ENCODE data around the gene MAP1LC3B.

The MAP1LC3B gene

DNA sequence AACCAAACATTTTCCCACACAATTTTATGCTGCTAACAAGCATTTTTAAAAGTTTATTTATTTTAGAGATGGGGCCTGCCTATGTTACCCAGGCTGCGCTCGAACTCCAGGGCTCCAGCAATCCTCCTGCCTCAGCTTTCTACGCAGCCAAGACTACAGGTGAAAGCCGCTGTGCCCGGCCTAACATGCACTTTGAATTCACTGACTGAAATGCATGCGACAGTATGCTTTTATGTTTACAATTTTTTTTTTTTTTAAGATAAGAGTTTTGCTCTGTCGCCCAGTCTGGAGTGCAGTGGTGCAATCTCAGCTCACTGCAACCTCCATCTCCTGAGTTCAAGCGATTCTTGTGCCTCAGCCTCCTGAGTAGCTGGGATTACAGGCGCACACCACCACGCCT, 47.8 kb downstream of the MAP1LC3B start:
- no peak for DNase-seq (ENCODE audit: low read depth in 1 of 2, low spot score in 1 of 2)
- TF ChIP-seq, protein P1, sequence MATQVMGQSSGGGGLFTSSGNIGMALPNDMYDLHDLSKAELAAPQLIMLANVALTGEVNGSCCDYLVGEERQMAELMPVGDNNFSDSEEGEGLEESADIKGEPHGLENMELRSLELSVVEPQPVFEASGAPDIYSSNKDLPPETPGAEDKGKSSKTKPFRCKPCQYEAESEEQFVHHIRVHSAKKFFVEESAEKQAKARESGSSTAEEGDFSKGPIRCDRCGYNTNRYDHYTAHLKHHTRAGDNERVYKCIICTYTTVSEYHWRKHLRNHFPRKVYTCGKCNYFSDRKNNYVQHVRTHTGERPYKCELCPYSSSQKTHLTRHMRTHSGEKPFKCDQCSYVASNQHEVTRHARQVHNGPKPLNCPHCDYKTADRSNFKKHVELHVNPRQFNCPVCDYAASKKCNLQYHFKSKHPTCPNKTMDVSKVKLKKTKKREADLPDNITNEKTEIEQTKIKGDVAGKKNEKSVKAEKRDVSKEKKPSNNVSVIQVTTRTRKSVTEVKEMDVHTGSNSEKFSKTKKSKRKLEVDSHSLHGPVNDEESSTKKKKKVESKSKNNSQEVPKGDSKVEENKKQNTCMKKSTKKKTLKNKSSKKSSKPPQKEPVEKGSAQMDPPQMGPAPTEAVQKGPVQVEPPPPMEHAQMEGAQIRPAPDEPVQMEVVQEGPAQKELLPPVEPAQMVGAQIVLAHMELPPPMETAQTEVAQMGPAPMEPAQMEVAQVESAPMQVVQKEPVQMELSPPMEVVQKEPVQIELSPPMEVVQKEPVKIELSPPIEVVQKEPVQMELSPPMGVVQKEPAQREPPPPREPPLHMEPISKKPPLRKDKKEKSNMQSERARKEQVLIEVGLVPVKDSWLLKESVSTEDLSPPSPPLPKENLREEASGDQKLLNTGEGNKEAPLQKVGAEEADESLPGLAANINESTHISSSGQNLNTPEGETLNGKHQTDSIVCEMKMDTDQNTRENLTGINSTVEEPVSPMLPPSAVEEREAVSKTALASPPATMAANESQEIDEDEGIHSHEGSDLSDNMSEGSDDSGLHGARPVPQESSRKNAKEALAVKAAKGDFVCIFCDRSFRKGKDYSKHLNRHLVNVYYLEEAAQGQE (IDR thresholded peaks at IDR 0.05; ENCODE audit: insufficient replicate concordance, low read depth), result no peak
- TF ChIP-seq POLR2AphosphoS5 (IDR thresholded peaks at IDR 0.05; ENCODE audit: low read depth) (no peak), GABPA (IDR thresholded peaks at IDR 0.05; ENCODE audit: low read depth) (no peak), SPI1 (IDR thresholded peaks at IDR 0.05; ENCODE audit: borderline replicate concordance, low read depth) (no peak)
- TF ChIP-seq, protein P2, sequence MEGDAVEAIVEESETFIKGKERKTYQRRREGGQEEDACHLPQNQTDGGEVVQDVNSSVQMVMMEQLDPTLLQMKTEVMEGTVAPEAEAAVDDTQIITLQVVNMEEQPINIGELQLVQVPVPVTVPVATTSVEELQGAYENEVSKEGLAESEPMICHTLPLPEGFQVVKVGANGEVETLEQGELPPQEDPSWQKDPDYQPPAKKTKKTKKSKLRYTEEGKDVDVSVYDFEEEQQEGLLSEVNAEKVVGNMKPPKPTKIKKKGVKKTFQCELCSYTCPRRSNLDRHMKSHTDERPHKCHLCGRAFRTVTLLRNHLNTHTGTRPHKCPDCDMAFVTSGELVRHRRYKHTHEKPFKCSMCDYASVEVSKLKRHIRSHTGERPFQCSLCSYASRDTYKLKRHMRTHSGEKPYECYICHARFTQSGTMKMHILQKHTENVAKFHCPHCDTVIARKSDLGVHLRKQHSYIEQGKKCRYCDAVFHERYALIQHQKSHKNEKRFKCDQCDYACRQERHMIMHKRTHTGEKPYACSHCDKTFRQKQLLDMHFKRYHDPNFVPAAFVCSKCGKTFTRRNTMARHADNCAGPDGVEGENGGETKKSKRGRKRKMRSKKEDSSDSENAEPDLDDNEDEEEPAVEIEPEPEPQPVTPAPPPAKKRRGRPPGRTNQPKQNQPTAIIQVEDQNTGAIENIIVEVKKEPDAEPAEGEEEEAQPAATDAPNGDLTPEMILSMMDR (IDR thresholded peaks at IDR 0.05; ENCODE audit: insufficient read depth, low read length), result no peak
- Histone ChIP-seq H3K27ac (replicated peaks) (no peak overlapping the region), H3K27me3 (ENCODE audit: insufficient read depth, poor library complexity, severe bottlenecking) (no peaks in the 10 kb centered on the region), H3K4me3 (replicated peaks; ENCODE audit: insufficient read depth, low read length) (no peak overlapping the region)

DNA sequence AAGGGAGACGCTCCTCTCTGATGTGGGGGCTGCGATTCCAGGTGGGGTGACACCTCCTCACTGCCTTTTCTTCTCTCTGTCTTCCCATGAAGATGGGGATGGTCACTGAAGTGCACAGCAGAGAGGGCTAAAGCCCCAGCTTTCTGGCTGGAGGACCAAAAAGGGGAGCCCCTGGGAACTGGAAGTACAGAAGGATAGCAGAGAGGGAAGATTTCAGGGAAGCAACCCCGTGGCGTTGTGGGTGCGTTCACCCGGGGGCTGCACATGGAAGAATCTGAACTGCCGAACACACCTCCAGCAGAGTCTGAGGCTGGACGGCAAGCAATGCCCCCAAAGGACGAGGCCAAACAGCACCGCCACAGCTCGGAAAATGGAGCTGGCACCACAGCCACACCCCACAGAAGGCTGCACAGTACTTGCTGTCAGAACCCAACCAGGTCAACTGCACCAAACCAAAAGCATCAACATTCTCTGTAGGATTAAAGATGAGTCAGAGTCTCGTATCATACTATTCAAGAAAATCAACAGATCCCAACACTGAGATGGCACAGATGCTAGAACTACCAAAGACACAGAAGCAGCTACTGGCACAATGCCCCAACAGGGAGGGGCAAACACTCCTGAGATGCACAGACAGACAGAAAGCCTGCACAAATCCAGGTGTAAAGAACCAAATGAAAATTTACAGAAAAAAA, 49.9 kb downstream of the MAP1LC3B start:
- DNase-seq (ENCODE audit: low read depth in 1 of 2, low spot score in 1 of 2), result no peak
- Histone ChIP-seq H3K27me3 (ENCODE audit: insufficient read depth, poor library complexity, severe bottlenecking) (no peaks in the 10 kb centered on the region), H3K4me3 (replicated peaks; ENCODE audit: insufficient read depth, low read length) (no peak overlapping the region), H3K27ac (replicated peaks) (no peak overlapping the region)
- TF ChIP-seq, protein P1 (IDR thresholded peaks at IDR 0.05; ENCODE audit: insufficient replicate concordance, low read depth), result no peak
- TF ChIP-seq, protein P2 (IDR thresholded peaks at IDR 0.05; ENCODE audit: insufficient read depth, low read length), result no peak
- TF ChIP-seq SPI1 (IDR thresholded peaks at IDR 0.05; ENCODE audit: borderline replicate concordance, low read depth) (no peak), POLR2AphosphoS5 (IDR thresholded peaks at IDR 0.05; ENCODE audit: low read depth) (no peak), GABPA (IDR thresholded peaks at IDR 0.05; ENCODE audit: low read depth) (no peak)

DNA sequence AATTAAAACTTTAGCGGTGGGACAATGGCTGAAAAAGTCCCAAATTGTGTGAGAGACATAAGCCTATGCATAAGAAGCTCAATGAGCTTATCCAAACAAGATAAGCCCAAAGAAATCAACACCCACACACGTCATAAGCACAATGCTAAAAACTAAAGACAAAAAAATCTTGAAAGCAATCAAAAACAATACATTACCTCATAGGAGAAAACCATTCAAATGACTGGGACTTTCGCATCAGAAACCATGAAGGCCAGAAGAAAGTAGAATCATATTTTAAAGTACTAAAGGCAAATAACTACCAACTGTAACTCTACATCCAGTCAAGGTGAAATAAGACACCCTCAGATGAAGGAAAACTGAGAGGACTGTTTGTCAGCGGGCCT, 50.4 kb downstream of the MAP1LC3B start:
- no peak for TF ChIP-seq POLR2AphosphoS5 (IDR thresholded peaks at IDR 0.05; ENCODE audit: low read depth)
- TF ChIP-seq, protein P2 (IDR thresholded peaks at IDR 0.05; ENCODE audit: insufficient read depth, low read length), result no peak
- no peak overlapping the region for H3K4me3 ChIP-seq (replicated peaks; ENCODE audit: insufficient read depth, low read length)
- H3K27ac ChIP-seq (replicated peaks), result no peak overlapping the region
- H3K27me3 ChIP-seq (ENCODE audit: insufficient read depth, poor library complexity, severe bottlenecking), result no peaks in the 10 kb centered on the region
- DNase-seq (ENCODE audit: low read depth in 1 of 2, low spot score in 1 of 2), result no peak

DNA sequence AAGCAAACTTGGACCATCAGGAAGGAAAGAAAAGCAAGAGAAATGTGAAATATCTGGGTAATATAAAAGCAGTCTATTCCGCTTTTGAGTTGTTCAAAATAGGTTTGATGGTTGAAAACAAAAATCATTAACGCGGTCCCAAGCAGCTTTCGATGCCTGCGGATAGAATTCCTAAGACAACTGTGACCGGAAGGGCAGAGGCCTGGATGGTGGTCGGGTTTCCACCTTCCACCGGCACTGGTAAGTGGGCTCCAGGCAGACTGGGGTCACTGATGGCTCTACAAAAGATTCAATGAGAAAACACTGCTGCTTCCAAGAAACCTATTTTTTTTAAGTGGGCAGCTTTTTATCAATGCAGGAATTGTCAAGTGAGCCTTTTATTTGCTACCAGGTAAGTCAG, 50.9 kb downstream of the MAP1LC3B start:
- Histone ChIP-seq H3K27me3 (ENCODE audit: insufficient read depth, poor library complexity, severe bottlenecking) (no peaks in the 10 kb centered on the region), H3K27ac (replicated peaks) (no peak overlapping the region), H3K4me3 (replicated peaks; ENCODE audit: insufficient read depth, low read length) (no peak overlapping the region)
- no peak for DNase-seq (ENCODE audit: low read depth in 1 of 2, low spot score in 1 of 2)
- TF ChIP-seq, protein P2 (IDR thresholded peaks at IDR 0.05; ENCODE audit: insufficient read depth, low read length), result no peak
- TF ChIP-seq SPI1 (IDR thresholded peaks at IDR 0.05; ENCODE audit: borderline replicate concordance, low read depth), result no peak
- no peak for TF ChIP-seq GABPA (IDR thresholded peaks at IDR 0.05; ENCODE audit: low read depth)
- TF ChIP-seq POLR2AphosphoS5 (IDR thresholded peaks at IDR 0.05; ENCODE audit: low read depth), result no peak
- TF ChIP-seq, protein P1 (IDR thresholded peaks at IDR 0.05; ENCODE audit: insufficient replicate concordance, low read depth), result no peak

Data from HL-60 (cell line).